Astrocyte of the cerebellum (primary cell): ENCODE measurements around the gene PPAN.

ENCODE experiments used
- DNase-seq: peaks from one replicate; pipeline ENCODE4 v3.0.0-alpha.2; 2011; ENCODE audit warnings: low read depth
- H3K4me3 ChIP-seq: 2 replicates; pipeline ENCODE4 v1.5.1; 2011; ENCODE audit warnings: mild to moderate bottlenecking, low read depth, low read length, moderate library complexity
- in situ Hi-C: cut with HindIII; loops from 2 replicates; pipeline ENCODE4 v1.10.0; 2017; ENCODE audit warnings: low sequenced_read_pairs
- TF ChIP-seq, protein P1 (sequence below): IDR thresholded peaks from 2 replicates; pipeline ENCODE4 v1.5.1; 2012; ENCODE audit warnings: low read length, low read depth, moderate library complexity, mild to moderate bottlenecking; ENCODE audit errors: missing control alignments

PPAN gene

DNA sequence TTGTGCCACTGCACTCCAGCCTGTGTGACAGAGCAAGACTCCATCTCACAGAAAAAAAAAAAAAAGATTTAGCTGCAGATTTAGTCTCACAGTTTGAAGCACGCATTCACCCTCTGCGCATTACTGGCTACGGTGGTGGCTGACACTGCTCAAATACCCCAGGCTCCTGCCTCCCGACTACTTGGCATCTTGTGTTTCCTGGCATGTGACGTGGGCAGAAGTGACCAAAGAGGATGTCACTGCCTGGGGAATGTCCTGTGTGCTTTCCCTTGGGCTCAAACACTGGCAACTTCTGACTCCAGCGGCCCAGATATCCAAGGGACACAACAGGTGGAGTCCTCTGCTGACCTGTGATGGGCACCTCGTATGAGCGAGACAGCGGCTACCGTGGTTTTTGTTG, 38.2 kb downstream of the PPAN start:
- in situ Hi-C loops = no loop called here
- no peak for DNase-seq
- H3K4me3 ChIP-seq = no peak overlapping the region
- TF ChIP-seq, protein P1, sequence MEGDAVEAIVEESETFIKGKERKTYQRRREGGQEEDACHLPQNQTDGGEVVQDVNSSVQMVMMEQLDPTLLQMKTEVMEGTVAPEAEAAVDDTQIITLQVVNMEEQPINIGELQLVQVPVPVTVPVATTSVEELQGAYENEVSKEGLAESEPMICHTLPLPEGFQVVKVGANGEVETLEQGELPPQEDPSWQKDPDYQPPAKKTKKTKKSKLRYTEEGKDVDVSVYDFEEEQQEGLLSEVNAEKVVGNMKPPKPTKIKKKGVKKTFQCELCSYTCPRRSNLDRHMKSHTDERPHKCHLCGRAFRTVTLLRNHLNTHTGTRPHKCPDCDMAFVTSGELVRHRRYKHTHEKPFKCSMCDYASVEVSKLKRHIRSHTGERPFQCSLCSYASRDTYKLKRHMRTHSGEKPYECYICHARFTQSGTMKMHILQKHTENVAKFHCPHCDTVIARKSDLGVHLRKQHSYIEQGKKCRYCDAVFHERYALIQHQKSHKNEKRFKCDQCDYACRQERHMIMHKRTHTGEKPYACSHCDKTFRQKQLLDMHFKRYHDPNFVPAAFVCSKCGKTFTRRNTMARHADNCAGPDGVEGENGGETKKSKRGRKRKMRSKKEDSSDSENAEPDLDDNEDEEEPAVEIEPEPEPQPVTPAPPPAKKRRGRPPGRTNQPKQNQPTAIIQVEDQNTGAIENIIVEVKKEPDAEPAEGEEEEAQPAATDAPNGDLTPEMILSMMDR = no peak

DNA sequence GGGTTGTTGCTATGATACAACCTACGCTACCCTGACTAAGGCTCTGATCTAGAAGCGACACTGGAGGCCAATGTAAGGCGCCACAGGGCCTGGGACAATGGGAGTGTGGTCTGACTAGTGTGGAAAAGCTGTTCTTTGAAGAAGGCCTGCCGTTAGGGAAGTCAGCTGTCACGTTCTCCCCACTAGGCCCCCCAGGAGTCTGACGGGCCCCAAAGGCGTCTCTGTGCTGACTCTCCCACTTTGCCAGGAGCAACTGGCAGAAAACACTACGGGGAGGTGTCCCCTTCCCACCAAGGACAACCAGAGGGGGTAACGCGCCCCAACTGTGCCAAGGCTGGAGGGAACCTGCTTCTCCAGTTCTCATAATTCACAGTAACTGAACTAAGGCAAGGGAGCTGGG, 38.9 kb downstream of the PPAN start:
- in situ Hi-C loops = no loop called here
- no peak overlapping the region for H3K4me3 ChIP-seq
- TF ChIP-seq, protein P1 = no peak
- DNase-seq = no peak

DNA sequence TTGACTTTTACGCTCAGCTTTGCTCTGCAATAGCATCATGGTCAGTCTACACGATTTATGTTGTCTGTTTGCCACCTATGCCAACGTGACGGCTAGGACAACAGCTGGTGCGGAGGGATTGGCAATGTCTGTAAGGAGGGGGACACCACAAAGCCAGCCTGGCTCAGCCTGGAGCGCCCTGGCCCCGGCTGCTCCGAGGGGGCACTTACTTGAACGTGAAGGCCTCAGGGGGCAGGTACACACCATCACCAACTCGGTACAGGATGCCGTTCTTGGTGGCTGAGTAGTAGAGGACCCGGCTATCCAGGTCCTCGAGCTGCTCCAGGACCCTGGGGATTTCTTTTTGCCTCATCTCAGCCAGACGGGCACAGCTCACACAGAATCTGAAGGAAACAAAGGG, 40.0 kb downstream of the PPAN start:
- TF ChIP-seq, protein P1 = no peak
- in situ Hi-C loops = no loop called here
- H3K4me3 ChIP-seq = no peak overlapping the region
- no peak for DNase-seq

DNA sequence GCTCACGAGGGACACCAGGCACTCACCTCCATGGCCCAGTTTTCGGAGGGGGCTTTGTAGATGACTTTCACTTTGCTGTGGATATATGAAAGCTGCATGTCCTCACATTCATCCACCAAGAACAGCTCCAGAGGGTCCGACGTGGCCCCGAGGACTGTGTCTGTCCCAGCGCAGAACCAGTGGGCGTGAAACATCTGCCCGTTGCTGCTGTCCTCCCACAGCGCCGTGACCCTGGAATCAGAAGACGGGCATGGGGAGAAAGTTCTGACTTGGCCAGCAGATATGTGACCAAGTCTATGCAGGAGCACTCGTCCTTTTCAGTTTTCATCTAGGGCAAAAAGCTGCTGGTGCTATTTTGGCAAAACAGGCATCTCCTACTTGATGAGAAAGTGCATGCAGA, 43.3 kb downstream of the PPAN start:
- no peak overlapping the region for H3K4me3 ChIP-seq
- in situ Hi-C loops = no loop called here
- DNase-seq = no peak
- TF ChIP-seq, protein P1 = no peak

DNA sequence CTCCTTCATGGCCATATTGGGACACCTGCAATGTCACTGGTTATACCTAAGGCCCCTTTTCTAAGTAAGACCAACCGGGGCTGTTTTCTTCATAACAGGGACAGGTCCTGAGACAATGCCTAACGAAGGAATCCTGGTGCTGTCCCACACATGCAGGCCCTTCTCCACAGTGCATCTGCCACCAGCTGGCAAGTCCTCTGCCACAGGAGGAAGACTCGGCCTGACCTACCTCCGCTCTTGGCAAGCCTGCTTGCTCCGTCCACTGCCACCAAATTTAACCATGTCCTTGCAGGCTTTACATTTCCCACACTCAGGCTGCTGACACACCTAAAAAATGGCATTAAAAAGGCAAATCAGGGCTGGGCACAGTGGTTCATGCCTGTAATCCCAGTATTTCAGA, 45.4 kb downstream of the PPAN start:
- H3K4me3 ChIP-seq = no peak overlapping the region
- TF ChIP-seq, protein P1 = no peak
- in situ Hi-C loops = no loop called here
- no peak for DNase-seq

DNA sequence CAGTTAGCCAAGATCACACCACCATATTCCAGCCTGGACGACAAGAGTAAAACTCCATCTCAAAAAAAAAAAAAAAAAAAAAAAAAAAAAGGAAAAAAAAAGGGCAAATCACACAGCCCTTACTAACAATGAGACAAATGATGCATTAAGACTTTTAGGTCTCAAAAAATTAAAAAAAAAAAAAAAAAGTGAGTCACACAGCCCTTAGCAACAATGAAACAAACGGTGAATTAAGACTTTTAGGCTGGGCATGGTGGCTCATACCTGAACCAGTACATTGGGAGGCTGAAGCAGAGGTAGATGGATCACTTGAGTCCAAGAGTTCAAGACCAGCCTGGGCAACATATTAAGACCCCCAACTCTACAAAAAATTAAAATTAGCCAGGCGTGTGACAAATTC, 45.9 kb downstream of the PPAN start:
- in situ Hi-C loops = no loop called here
- no peak overlapping the region for H3K4me3 ChIP-seq
- DNase-seq = no peak
- TF ChIP-seq, protein P1 = no peak

DNA sequence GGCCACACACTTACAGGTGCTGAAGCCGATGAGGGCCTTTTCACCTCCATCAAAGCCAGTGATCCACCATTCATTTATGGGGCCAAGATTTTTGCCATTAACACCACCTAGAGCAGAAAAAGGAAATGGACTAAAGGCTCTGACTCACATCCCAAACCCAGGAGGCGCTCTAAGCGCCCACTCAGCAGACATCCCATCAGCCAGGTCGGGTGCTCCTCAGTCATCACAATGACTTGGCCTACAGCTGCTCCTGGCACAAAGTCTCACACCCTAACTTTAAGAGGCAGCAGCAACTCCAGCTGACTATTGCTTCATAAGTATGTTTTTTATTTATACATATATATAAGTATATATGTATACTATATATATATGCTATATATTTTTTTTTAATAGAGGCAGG, 49.7 kb downstream of the PPAN start:
- no peak for DNase-seq
- in situ Hi-C loops = no loop called here
- TF ChIP-seq, protein P1 = no peak
- no peak overlapping the region for H3K4me3 ChIP-seq
